SK-N-SH (cell line): ENCODE measurements around the gene RTN4.

Source experiments
- GABPA ChIP-seq: IDR thresholded peaks from 2 replicates; pipeline ENCODE4 v1.4.0; 2012; ENCODE audit warnings: low read depth, mild to moderate bottlenecking
- POLR2AphosphoS5 ChIP-seq: IDR thresholded peaks from 2 replicates; pipeline ENCODE4 v1.6.1; 2012; ENCODE audit warnings: low read depth, low read length
- REST ChIP-seq: IDR thresholded peaks from 2 replicates; pipeline ENCODE4 v1.6.1; 2012; ENCODE audit warnings: mild to moderate bottlenecking, low read depth, low read length, moderate library complexity
- USF1 ChIP-seq: IDR thresholded peaks from 2 replicates; pipeline ENCODE4 v1.4.0; 2012; ENCODE audit warnings: low read depth, borderline replicate concordance
- YY1 ChIP-seq: IDR thresholded peaks from 2 replicates; pipeline ENCODE4 v1.4.0; 2012; ENCODE audit warnings: low read depth, mild to moderate bottlenecking

GRCh38 chr2:54958717-54959371, 91.4 kb downstream of the RTN4 start:
- TF ChIP-seq POLR2AphosphoS5, result no peak; the same call in 1 of the 2 replicates
- TF ChIP-seq GABPA, result no peak
- TF ChIP-seq USF1, result no peak
- no peak for TF ChIP-seq REST
- no peak for TF ChIP-seq YY1
